HepG2 (cell line): Measurements from ENCODE around the gene MND1. TPM values are rescaled to one million over a fixed set of nuclear protein-coding genes. Genes with fewer than 3 reads are reported as not detected.

Source experiments
- ATAC-seq: fragments of 200-7000 bp; cut with Tn5 transposase; 3 replicates; pipeline ENCODE4 v1.9.1; 2020; ENCODE audit warnings: mild to moderate bottlenecking, moderate library complexity
- BruUV-seq: library from RNA; stranded (reverse); fragments of 400-500 nt; replicated peaks from 2 replicates; lab custom pipeline; 2021; lab: Mats Ljungman, UMichigan
- CTCF ChIA-PET: fragments of 300-600 bp; formaldehyde crosslinking; extraction: SDS; loops from one replicate; lab custom pipeline; 2021; ENCODE audit warnings: low total read pairs, inconsistent platforms, low intra/inter-chr PET ratio; lab: Yijun Ruan, JAX
- POLR2A ChIA-PET: fragments of 350-600 bp; sonication (Branson Sonifier 250); formaldehyde crosslinking; loops from one replicate; lab custom pipeline; 2020; ENCODE audit warnings: antibody characterized with exemption, inconsistent platforms; lab: Yijun Ruan, JAX
- DNase-seq: peaks from one replicate; pipeline ENCODE4 v3.0.0-alpha.2; 2015; ENCODE audit warnings: low spot score
- FAIRE-seq: peaks from 3 replicates; lab custom pipeline; 2011; peaks lifted over from hg19 to GRCh38; lab: Jason Lieb, UNC
- H2AFZ ChIP-seq: one replicate; pipeline ENCODE4 v1.6.1; 2011; ENCODE audit warnings: low read length, inconsistent platforms
- H3K27ac ChIP-seq: fragments of 300-600 bp; 3 replicates; pipeline ENCODE4 v1.8.0; 2011; ENCODE audit warnings: mixed run types, mild to moderate bottlenecking, mixed read lengths, low read length, inconsistent platforms; ENCODE audit not compliant: insufficient read depth; ENCODE audit errors: extremely low read length
- H3K27me3 ChIP-seq, 2 experiments: fragments of 200-600 bp in 1 of 2; 2 replicates in 1 of 2; 3 replicates in 1 of 2; pipeline versions ENCODE4 v1.6.0 to v1.8.0; 2011; ENCODE audit warnings: low read length in 2 of 2, mild to moderate bottlenecking in 2 of 2, moderate library complexity in 2 of 2, inconsistent platforms in 1 of 2; ENCODE audit not compliant: insufficient read depth in 2 of 2, control insufficient read depth in 1 of 2
- H3K36me3 ChIP-seq, 2 experiments: fragments of 200-600 bp in 1 of 2; replicated peaks in 1 of 2; 2 replicates in 1 of 2; 3 replicates in 1 of 2; pipeline versions ENCODE4 v1.5.1 to v1.8.0; 2011; ENCODE audit warnings: low read length in 2 of 2, inconsistent platforms in 1 of 2; ENCODE audit not compliant: insufficient read depth in 2 of 2, control insufficient read depth in 1 of 2
- H3K4me1 ChIP-seq: 2 replicates; pipeline ENCODE4 v1.5.1; 2012; ENCODE audit warnings: low read length, inconsistent platforms; ENCODE audit not compliant: insufficient read depth
- H3K4me2 ChIP-seq: 2 replicates; pipeline ENCODE4 v1.6.0; 2011; ENCODE audit warnings: low read depth, low read length, inconsistent platforms
- H3K4me3 ChIP-seq, 3 experiments: fragments of 200-600 bp in 1 of 3; sonication (generic), shearing (Covaris generic) in 1 of 3; replicated peaks in 1 of 3; 2 replicates each; pipeline ENCODE4 v1.5.1; 2011 to 2016; ENCODE audit warnings: low read length in 3 of 3, inconsistent platforms in 2 of 3, low read depth in 2 of 3, mild to moderate bottlenecking in 2 of 3, control low read depth in 1 of 3, mixed read lengths in 1 of 3; ENCODE audit not compliant: insufficient read depth in 1 of 3
- H3K79me2 ChIP-seq: one replicate; pipeline ENCODE4 v1.6.1; 2011; ENCODE audit warnings: low read length, inconsistent platforms; ENCODE audit not compliant: insufficient read depth
- H3K9ac ChIP-seq: 2 replicates; pipeline ENCODE4 v1.6.0; 2011; ENCODE audit warnings: mild to moderate bottlenecking, low read depth, low read length, inconsistent platforms; ENCODE audit not compliant: insufficient read depth
- H3K9me3 ChIP-seq: 2 replicates; pipeline ENCODE4 v1.5.1; 2012; ENCODE audit warnings: mild to moderate bottlenecking, low read length
- H4K20me1 ChIP-seq: 2 replicates; pipeline ENCODE4 v1.6.0; 2011; ENCODE audit warnings: inconsistent platforms, mild to moderate bottlenecking, low read length, moderate library complexity; ENCODE audit not compliant: insufficient read depth
- ARID2 ChIP-seq: sonication (generic); formaldehyde crosslinking; IDR thresholded peaks from 2 replicates; pipeline ENCODE4 v1.8.1; 2022; ENCODE audit warnings: mild to moderate bottlenecking, missing genetic modification reagents, borderline replicate concordance
- ETV6 ChIP-seq: sonication (generic); formaldehyde crosslinking; conservative IDR thresholded peaks from 2 replicates; pipeline ENCODE4 v1.4.0; 2020; ENCODE audit warnings: missing genetic modification reagents
- MIXL1 ChIP-seq: IDR thresholded peaks from 2 replicates; pipeline ENCODE4 v1.6.1; 2016
- MTF1 ChIP-seq: sonication (generic); formaldehyde crosslinking; IDR thresholded peaks from 2 replicates; pipeline ENCODE4 v1.5.0; 2020; ENCODE audit warnings: missing genetic modification reagents
- PCBP1 ChIP-seq: fragments of 200-400 bp; formaldehyde crosslinking; IDR thresholded peaks from 2 replicates; pipeline ENCODE4 v1.6.1; 2017; ENCODE audit warnings: mild to moderate bottlenecking, low read depth, low read length, borderline replicate concordance
- ZBTB14 ChIP-seq: sonication (generic); formaldehyde crosslinking; IDR thresholded peaks from 2 replicates; pipeline ENCODE4 v1.4.0; 2020; ENCODE audit warnings: missing genetic modification reagents
- ZBTB25 ChIP-seq: IDR thresholded peaks from 2 replicates; pipeline ENCODE4 v1.6.1; 2018; ENCODE audit warnings: missing genetic modification reagents
- ZNF235 ChIP-seq: sonication (generic); formaldehyde crosslinking; IDR thresholded peaks from 2 replicates; pipeline ENCODE4 v1.8.1; 2023; ENCODE audit warnings: mild to moderate bottlenecking, missing genetic modification reagents, borderline replicate concordance
- ZNF383 ChIP-seq: sonication (generic); formaldehyde crosslinking; IDR thresholded peaks from 2 replicates; pipeline ENCODE4 v1.4.0; 2020; ENCODE audit warnings: missing genetic modification reagents, mild to moderate bottlenecking, borderline replicate concordance
- WGBS: methylation state at CpG from one replicate; pipeline ENCODE4 v1.1.6; 2017; ENCODE audit warnings: low lambda C conversion rate; 5-methylcytosine and 5-hydroxymethylcytosine counted together
- in situ Hi-C: cut with HindIII; loops from 2 replicates; pipeline ENCODE4 v1.10.0; 2017; ENCODE audit warnings: low pct_unique_long_range_greater_than_20kb; ENCODE audit not compliant: extremely low pct_ligation_motif_present
- intact Hi-C: fragments of 100-400 bp; cut with micrococcal nuclease; formaldehyde crosslinking; loops from one replicate; pipeline ENCODE4 v1.10.0; 2022; ENCODE audit not compliant: unreplicated experiment
- polyA plus RNA-seq, 8 experiments: library from polyadenylated mRNA; depleted of rRNA in 3 of 8; stranded (reverse) in 7 of 8; unstranded in 1 of 8; fragments of >200 nt; fragmentation: Illumina TruSeq in 4 of 8; extraction: Trizol in 4 of 8; gene quantifications; 2 replicates each; pipeline versions ENCODE4 v1.2.1 to v1.2.3, GENCODE V29; 2011 to 2016; ENCODE audit warnings: low read depth in 4 of 8, missing spikeins in 1 of 8, mixed read lengths in 1 of 8; ENCODE audit not compliant: insufficient read depth in 1 of 8
- total RNA-seq, 5 experiments: library from RNA; depleted of rRNA; stranded (reverse); fragments of >200 nt; fragmentation: Illumina TruSeq; extraction: Trizol; gene quantifications; 2 replicates each; pipeline ENCODE4 v1.2.3, GENCODE V29; 2016; ENCODE audit warnings: low read depth in 1 of 5

The MND1 gene
- total and polyA plus RNA-seq, 2 of the 13 experiments (the other 11 are each of a cell fraction or from before 2014, with no cell fraction given): 4.8 to 30.7 TPM

- Histone ChIP-seq H3K79me2 (no peaks in the 10 kb centered on the region), H2AFZ (no peak overlapping the region), H3K4me1 (peaks cover 14% of the 10 kb centered on the region), H3K9ac (no peak overlapping the region), H3K4me2 (no peak overlapping the region), H3K4me3 (no peak overlapping the region), H3K9me3 (no peaks in the 10 kb centered on the region), H3K27me3 (no peaks in the 10 kb centered on the region), H3K36me3 (no peaks in the 10 kb centered on the region), H3K27ac (no peak overlapping the region), H4K20me1 (no peaks in the 10 kb centered on the region)
- TF ChIP-seq ARID2 (CRISPR knock-in tag) (no peak), ZNF235 (no peak), ZBTB14 (CRISPR knock-in tag) (no peak), PCBP1 (no peak), ZNF383 (CRISPR knock-in tag) (no peak), ZBTB25 (no peak), MIXL1 (CRISPR knock-in tag) (no peak), MTF1 (no peak), ETV6 (CRISPR knock-in tag) (no peak)
- POLR2A ChIA-PET: no interaction called here
- no peak for ATAC-seq
- in situ Hi-C loops: no loop called here
- CTCF ChIA-PET: no interaction called here
- WGBS: 97% methylated on average over 4 of the region's 4 CpGs
- intact Hi-C loops: no loop called here
- DNase-seq: no peak
- BruUV-seq: no TSS peak
- FAIRE-seq: no peak
Observed at GRCh38 chr4:153387981-153388380, 43.5 kb downstream of the MND1 start.
